DND-41 (cell line): ENCODE measurements around the gene FAM241B.

Experiments used
- CTCF ChIP-seq: IDR thresholded peaks from 2 replicates; pipeline ENCODE4 v1.5.1; 2012; ENCODE audit warnings: borderline replicate concordance, low read length, moderate library complexity, mild to moderate bottlenecking; ENCODE audit not compliant: poor library complexity, severe bottlenecking; ENCODE audit errors: extremely low read depth
- EZH2 ChIP-seq: IDR thresholded peaks from 3 replicates; pipeline ENCODE4 v1.6.1; 2012; ENCODE audit warnings: borderline replicate concordance, low read depth, mild to moderate bottlenecking, moderate library complexity, low read length, inconsistent platforms; ENCODE audit not compliant: severe bottlenecking

- TF ChIP-seq CTCF (no peak), EZH2 (no peak)
Measured at GRCh38 chr10:69628891-69629290, 1.2 kb upstream of the FAM241B start.
